NCI-H1436 treated with DMSO at 0.1 percent for 48 hours (cell line): Measurements from ENCODE around the gene CAMK2B.

Experiments
- DNase-seq: peaks from one replicate; lab custom pipeline; 2025; lab: John Stamatoyannopoulos, UW

The CAMK2B gene

DNA sequence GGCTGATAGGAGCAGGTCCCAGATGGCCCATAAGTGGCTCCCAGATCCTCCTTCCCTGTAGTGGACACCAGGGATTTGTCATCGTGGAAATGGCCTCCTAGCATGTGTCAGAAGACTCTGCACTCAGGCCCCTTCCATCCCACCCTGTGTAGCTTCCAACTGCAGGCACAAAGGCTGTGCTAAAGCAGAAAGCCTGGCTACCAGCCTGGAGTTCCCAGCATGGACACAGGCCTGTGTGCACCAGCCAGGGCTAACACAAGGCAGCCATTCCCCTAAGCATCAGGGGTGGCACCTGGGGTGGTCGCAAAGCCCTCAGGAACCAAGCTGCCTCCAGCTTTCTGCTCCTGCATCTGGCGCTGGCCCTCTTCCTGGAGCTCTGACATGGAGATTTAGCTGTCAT lies 4.5 kb upstream of the CAMK2B start:
- DNase-seq = no peak

DNA sequence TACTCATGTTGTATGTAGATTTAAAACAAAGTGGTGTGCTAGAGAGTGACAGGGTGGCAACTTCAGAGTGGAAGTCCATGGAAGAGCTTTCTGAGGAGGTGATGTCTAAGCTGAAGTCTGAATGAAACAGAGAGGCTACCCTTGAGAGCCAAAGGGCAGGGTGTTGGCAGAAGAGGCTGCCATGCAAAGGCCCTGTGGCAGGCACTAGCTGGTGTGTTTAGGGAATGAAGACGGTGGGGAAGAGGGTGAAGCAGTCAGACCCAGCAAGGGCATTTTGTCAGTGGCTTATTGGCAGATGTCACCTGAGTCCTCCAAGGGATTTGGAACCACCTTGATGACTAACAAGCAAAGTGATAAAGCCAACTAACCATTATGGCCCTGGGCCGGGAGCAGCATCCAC lies 3.7 kb upstream of the CAMK2B start:
- DNase-seq = no peak

GRCh38 chr7:44327981-44328380 lies 2.6 kb upstream of the CAMK2B start:
- no peak for DNase-seq

DNA sequence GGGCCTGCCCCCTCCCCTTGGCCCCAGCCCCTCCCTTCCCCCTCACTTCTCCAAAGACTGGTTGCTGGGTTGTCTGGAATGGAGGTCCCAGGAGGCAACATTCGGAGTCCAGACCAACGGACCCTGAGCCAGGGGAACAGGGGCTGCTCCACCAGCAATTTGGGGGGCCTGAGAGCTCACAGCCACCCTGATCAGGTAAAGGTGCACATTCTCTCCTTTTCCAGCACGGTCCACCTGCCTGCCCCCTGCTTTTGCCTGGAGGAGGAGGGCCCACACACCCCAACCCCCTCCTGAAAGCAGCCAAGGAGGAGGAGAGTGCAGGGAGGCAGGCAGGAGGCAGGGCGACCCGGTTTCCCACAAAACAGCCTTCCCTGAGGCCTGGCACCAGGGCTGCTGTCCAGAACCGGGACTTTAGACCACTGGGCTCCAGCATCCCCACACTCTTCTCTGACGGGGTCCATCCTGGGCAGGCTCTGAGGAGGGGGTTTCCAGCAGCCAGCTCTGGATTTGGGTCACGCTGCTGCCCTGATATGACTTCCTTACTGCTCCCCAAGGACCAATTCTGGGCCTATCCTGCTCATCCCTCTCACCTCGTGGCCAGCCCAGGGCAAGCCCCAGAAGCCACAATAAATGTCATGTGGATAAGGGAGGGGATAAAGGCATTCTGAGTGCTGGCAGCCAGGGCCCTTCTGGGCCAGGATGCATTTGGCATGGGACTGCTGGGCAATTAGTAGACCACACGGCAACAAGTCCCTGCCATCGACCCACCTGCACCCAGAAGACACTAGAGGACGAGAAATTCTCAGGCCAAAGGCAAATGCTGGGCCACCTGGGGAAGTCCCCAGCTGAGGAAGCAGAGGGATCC lies 1.1 kb upstream of the CAMK2B start:
- DNase-seq = no peak

- DNase-seq = no peak
Measured at GRCh38 chr7:44325811-44326241, 432 bp upstream of the CAMK2B start.

GRCh38 chr7:44324481-44325200 lies 753 bp downstream of the CAMK2B start:
- DNase-seq = no peak

GRCh38 chr7:44324204-44324480 lies 1.3 kb downstream of the CAMK2B start:
- no peak for DNase-seq

- DNase-seq = no peak
Measured at GRCh38 chr7:44323381-44324203, 1.8 kb downstream of the CAMK2B start.

- DNase-seq = no peak
Measured at GRCh38 chr7:44322631-44323363, 2.6 kb downstream of the CAMK2B start.

DNA sequence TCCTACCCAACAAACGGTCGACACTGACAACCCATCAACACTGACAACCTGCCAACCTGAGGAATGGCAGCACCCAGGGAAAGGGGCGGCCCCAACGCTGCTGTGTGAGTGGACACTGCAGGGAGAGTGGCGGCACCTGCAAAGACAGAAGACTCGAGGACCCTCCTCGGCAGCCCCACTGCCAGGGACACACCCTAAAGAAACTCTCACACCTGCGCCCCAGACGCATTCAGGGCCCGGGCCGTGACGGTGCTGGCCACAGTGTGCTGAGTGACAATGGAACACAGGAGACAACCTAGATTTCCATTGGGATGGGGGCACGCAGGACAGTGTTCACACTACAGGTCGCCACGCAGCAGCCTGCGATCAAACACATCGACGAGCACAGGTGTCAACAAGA lies 3.6 kb downstream of the CAMK2B start:
- DNase-seq = no peak

- DNase-seq = no peak
Measured at GRCh38 chr7:44320794-44321371, 4.5 kb downstream of the CAMK2B start.

DNA sequence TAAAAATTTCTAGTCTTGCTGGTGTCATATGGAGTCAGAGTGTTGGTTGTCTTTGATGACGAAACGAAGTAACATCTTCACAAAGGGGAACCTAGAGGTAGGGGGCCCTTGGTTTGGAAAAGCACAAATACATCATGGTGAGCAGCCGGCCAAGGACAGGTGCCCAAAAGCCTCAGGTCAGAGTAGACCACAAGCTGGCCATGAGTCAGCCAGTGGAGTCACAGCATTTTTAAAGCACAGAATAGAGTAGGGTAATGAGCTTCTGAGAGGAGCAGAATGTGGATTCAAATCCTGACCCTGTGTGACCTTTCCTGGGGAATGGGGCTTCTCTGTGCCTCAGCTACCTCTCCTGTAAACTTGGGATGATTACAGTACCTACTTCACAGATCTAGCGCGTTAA lies 5.3 kb downstream of the CAMK2B start:
- DNase-seq = no peak

DNA sequence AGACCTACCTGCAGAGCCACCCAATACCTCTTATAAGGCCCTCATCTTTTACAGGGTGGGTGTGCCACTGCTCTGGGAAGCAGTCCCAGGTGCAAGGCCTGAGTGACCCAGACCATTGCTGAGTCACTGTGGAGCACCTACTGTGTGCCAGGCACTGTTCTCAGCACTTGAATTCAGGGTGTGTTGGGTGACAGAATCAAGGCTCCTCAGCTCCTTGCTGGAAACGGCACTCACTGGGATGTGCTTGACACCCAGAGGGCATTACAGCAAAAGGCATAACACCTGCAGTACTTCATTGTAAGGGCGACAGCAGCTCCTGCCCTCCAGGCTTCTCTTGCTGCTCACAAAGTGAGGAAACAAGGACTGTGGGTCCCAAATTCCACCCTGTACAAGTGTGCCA lies 7.1 kb downstream of the CAMK2B start:
- DNase-seq = no peak

DNA sequence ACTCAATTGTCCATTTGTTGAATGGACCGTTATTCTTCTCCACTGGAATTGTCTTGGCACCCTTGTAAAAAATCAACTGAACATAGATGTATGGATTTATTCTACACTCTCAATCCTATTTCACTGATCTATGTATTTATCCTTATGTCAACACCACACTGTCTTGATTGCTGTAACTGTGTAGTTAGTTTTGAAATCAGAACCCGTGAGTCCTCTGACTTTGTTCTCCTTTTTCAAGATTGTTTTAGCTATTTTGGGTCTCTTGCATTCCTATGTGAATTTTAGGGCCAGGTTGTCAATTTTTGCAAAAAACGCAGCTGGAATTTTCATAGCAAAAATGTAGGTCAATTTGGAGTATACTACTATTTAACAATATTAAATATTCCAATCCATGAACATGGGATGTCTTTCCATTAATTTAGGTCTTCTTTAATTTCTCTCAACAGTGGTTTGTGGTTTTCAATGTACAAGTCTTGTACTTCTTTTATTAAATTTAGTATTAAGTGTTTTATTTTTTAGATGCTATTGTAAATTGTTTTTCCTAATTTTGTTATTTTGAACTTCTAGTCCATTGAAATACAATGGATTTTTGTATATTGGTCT lies 10.0 kb downstream of the CAMK2B start:
- DNase-seq = no peak

DNA sequence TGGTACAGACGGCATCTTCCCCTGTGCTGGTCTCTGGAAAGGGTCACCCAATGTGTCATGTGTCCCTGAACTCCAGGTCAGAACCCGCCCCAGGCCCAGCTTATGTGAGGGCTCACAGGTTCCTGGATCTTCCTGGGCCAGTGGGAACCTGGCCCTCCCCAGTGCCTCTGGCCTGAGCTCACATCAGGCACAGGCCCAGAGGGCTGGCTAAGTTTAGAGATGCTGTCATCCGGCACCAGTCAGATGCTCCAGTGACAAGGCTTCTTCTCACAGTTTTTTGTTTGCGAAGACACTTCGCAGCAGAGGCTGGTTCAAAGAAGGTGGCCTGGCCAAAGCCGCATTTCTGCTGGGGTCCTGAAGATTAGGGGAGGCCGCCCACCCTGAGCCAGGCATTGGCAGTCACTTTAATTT lies 11.8 kb downstream of the CAMK2B start:
- DNase-seq = no peak

DNA sequence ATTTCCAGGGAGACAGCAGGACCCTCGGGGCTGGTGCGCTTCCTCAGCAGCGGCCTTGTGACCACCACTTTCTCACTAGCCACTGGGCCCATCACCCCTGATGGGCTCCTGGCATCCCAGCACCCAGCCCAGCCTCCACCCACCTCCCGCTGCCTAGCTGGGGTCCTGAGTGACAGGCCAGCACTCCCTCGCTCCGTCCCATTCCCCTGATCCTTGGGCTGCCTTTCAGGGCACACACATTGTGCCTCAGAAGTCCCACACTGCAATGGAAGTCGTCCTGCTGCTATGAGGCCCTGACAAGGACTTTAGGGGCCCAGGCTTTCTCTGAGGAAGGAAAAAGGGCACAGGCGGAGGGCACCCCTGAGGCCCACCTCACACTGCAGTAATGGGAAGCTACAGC lies 12.4 kb downstream of the CAMK2B start:
- DNase-seq = no peak

DNA sequence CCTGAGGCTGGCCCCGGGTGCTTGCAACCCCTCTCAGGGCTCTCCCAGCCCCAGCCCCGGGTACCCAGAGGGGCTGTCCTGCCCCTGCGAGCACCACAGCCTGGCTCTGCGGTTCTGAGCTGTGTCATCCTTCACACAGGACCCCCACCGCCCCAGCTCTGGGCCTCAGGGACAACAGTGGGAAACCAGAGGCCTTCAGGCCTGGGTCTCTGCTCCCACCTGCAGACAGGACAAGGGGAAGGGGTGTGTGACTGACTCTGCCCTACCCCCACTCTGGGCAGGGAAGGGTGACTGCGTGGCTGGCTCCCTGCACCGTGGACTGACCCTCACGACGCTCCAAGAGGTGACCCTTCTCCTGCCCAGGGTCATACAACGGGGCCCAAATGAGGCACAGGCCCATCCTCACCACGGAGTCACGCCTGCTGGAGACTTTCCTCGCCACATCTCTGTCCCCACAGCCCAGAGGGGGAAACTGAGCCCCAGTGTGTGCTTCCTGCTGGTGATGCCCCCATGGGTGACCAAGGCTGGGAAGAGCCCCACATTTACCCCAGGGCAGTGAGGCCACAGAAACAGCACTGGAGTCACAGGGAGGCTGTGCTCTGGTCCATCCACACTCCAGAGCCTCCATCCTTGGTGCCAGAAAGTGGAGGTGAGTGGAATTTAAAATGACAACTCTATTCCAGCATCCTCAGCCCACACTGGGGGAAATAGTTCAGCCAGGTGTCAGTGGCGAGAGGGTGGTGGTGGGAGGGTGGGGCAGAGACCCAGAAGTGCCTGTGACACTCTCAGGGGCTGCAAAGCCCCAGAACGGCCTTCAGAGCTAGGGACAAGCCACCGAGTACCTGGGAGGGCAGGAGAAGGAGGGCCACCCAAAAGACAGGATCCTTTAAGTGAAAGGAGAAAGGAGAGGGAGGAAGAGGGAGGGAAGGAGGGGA lies 13.6 kb downstream of the CAMK2B start:
- DNase-seq = no peak

DNA sequence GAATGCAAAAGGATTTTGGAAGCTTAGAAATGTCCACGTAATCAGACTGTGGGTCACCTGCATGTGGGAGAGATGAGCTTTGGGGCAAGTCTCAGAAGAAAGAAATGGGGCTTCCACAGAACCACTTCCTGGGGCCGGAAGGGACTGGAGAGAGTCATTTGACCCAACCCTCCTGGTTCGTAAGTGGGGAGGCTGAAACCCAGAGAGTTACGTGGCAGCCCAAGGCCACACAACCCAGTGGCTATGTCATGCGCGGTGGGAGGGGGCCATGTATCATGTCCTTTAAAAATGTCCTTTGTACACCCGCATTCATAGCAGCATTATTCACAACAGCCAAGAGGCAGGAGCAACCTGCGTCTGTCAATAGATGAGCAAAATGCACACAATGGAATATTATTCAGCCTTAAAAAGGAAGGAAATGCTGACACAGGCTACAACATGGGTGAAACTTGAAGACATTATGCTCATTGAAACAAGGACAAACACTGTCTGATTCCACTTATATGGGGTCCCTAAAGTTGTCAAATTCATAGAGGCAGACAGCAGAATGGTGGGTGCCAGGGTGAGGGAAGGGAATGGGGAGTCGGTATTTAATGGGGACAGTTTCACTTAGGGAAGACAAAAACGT lies 15.1 kb downstream of the CAMK2B start:
- no peak for DNase-seq

GRCh38 chr7:44309271-44310091 lies 15.9 kb downstream of the CAMK2B start:
- DNase-seq = no peak
